Muscle layer of duodenum (tissue), 2 donors: ENCODE results near the gene TUBA1B.
A peak's percentile ranks its signal among the peaks of the same experiment; 100 is the strongest.

Source experiments
- H3K27ac ChIP-seq: one replicate; pipeline ENCODE4 v1.7.0; 2013; ENCODE audit warnings: mild to moderate bottlenecking, low read length
- H3K27me3 ChIP-seq: one replicate; pipeline ENCODE4 v1.7.0; 2013; ENCODE audit warnings: low read depth, mild to moderate bottlenecking, control low read depth, low read length
- H3K36me3 ChIP-seq, 2 donors: one replicate each; pipeline ENCODE4 v1.7.0; 2013; ENCODE audit warnings: low read length in 2 of 2, control low read depth in 1 of 2, mild to moderate bottlenecking in 1 of 2; ENCODE audit not compliant: insufficient read depth in 2 of 2, control insufficient read depth in 1 of 2
- H3K4me1 ChIP-seq, 2 donors: one replicate each; pipeline ENCODE4 v1.7.0; 2013; ENCODE audit warnings: low read length in 2 of 2, mild to moderate bottlenecking in 2 of 2, control low read depth in 1 of 2, moderate library complexity in 1 of 2; ENCODE audit not compliant: insufficient read depth in 2 of 2, control insufficient read depth in 1 of 2
- H3K4me3 ChIP-seq, 2 donors: one replicate each; pipeline ENCODE4 v1.7.0; 2013; ENCODE audit warnings: low read length in 2 of 2, low read depth in 1 of 2, mild to moderate bottlenecking in 1 of 2
- H3K9me3 ChIP-seq, 2 donors: one replicate each; pipeline ENCODE4 v1.7.0; 2013; ENCODE audit warnings: low read length in 2 of 2, control low read depth in 1 of 2, mild to moderate bottlenecking in 1 of 2; ENCODE audit not compliant: control insufficient read depth in 1 of 2
- donor health status: healthy.

The TUBA1B gene

GRCh38 chr12:49088932-49089330 lies 42.3 kb downstream of the TUBA1B start:
- peaks cover 3 to 51% of the 10 kb centered on the region in 2 donors for H3K4me1 ChIP-seq
- H3K4me3 ChIP-seq = no peak overlapping the region
- no peaks in the 10 kb centered on the region for H3K36me3 ChIP-seq
- H3K9me3 ChIP-seq = no peaks in the 10 kb centered on the region
- H3K27me3 ChIP-seq = peaks cover 47% of the 10 kb centered on the region
- H3K27ac ChIP-seq = no peak overlapping the region

GRCh38 chr12:49088150-49088931 lies 42.9 kb downstream of the TUBA1B start:
- H3K27me3 ChIP-seq = peaks cover 41% of the 10 kb centered on the region
- H3K27ac ChIP-seq = no peak overlapping the region
- H3K4me1 ChIP-seq = peaks cover 3 to 45% of the 10 kb centered on the region in 2 donors
- no peaks in the 10 kb centered on the region for H3K36me3 ChIP-seq
- H3K9me3 ChIP-seq = no peaks in the 10 kb centered on the region
- no peak overlapping the region for H3K4me3 ChIP-seq

GRCh38 chr12:49086116-49086515 lies 45.1 kb downstream of the TUBA1B start:
- Histone ChIP-seq H3K27ac (peak overlapping the region; percentile 28), H3K27me3 (peaks cover 19% of the 10 kb centered on the region), H3K4me3 (no peak overlapping the region), H3K36me3 (no peaks in the 10 kb centered on the region), H3K9me3 (no peaks in the 10 kb centered on the region), H3K4me1 (peaks cover 0 to 26% of the 10 kb centered on the region in 2 donors)

GRCh38 chr12:49084438-49084837 lies 46.8 kb downstream of the TUBA1B start:
- Histone ChIP-seq H3K36me3 (no peaks in the 10 kb centered on the region), H3K27ac (no peak overlapping the region), H3K4me1 (peaks cover 0 to 10% of the 10 kb centered on the region in 2 donors)

GRCh38 chr12:49079793-49080192 lies 51.4 kb downstream of the TUBA1B start:
- H3K9me3 ChIP-seq = no peaks in the 10 kb centered on the region
- H3K4me3 ChIP-seq = no peak overlapping the region
- no peaks in the 10 kb centered on the region for H3K27me3 ChIP-seq
- H3K36me3 ChIP-seq = no peaks in the 10 kb centered on the region
- no peaks in the 10 kb centered on the region for H3K4me1 ChIP-seq
- H3K27ac ChIP-seq = no peak overlapping the region

More at GRCh38 chr12:49084438-49084837, 46.8 kb downstream of the TUBA1B start:
- Histone ChIP-seq H3K27me3 (peaks cover 5% of the 10 kb centered on the region), H3K9me3 (no peaks in the 10 kb centered on the region), H3K4me3 (no peak overlapping the region)
